ENCODE results near the gene KHDRBS2.

KHDRBS2 gene

DNA sequence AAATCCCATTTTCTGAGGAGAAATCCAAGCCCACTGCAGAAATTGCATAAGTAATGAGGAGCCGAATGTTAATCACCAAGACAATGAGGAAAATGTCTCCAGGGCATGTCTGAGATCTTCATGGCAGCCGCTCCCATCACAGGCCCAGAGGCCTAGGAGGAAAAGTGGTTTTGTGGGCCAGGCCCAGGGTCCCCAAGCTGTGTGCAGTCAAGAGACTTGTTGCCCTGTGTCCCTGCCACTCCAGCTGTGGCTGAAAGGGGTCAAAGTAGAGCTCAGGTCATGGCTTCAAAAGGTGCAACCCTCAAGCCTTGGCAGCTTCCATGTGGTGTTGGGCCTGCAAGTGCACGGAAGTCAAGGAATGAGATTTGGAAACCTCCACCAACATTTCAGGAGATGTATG lies 276.6 kb downstream of the KHDRBS2 start:
- no peak for DNase-seq

DNA sequence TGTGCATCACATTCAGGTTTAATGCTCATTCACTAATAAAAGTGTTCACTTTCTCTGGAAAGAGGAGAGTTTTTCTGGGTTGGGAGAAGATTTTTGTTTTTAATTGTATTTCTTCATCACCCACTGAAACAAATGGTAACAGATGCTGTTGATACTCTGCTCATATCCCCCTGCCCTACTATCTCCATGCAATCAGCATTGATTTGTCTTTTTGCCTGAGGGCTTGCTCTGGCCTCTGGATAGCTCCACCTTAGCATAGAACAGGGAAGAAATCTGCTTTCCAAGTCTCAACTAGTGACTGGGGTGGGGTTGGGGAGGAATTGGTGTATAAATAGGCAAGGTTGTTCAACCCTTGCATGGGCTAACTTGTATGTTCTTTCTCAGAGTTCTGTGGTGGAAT lies 296.4 kb downstream of the KHDRBS2 start:
- DNase-seq, result no peak

DNA sequence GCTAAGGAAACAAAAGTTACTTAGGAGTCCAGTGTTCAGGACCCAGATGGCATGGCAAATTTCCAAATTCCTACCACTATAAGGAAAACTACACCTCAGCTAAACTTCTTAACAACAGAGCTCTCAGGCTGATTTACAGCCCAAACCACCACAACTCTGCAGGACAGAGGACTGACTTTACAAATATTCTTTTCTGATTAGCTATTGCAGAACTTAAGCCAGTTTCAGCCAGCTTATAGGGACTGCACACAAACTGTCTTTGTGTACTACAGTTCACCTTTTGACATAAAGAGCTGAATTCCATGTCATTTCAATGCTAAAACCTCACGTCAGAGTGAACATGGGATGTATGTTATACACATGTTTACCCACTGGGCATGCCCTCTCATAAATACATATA lies 305.4 kb downstream of the KHDRBS2 start:
- no peak for DNase-seq

DNA sequence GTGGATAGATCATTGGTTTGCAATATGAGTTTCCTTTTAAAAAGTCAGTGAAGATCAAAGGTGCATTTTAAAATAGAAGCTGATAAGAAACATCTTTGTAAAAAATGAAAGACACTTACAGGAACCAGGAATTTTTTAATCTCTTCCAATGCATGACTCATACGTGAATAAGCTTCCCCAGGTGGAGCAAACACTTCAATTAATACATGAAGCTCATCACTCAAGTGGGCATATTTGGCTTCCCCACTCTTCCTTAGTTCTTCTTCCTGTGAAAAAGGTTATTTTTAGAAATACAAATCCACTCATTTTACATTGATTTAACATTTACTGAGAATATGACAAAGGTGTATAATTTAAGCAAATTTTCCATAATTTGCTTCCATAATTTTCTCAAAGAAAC lies 308.1 kb downstream of the KHDRBS2 start:
- DNase-seq, result no peak

DNA sequence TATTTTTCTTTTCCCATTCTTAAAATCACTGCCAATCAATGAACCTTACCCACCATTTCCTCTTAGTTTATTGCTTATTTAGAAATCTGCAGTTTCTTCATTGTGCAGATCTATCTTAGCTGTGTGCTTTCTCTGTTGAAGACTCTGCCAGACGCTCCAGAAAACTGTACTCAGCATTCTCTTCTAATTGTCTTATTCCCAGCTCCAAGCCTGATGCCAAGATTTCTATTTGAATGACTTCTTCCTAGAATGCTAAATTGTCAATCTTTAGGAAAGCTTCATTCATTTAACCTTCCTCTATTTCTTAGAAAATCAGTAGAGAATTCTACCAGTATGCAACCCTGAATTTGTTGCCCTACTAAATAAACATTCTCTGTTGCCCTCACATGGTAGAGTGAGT lies 308.9 kb downstream of the KHDRBS2 start:
- DNase-seq, result no peak

DNA sequence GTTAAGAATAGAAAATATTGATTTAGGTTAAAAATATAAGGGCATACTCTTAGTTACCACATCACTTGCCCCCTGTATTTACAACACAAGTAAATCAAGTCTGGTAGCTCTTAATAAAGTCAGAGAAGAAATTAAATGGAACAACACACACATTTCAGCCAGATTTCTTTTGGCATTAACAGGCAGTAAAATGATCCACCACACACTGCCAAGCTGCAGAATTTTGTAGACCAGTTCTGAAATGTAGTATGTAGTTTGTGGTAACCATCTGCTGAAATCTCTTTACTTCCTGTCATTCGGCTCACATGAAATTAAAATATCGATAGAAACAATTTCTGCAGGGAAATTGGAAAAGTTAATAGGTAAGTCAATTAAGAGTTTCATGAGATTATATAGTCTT lies 326.8 kb downstream of the KHDRBS2 start:
- no peak for DNase-seq

DNA sequence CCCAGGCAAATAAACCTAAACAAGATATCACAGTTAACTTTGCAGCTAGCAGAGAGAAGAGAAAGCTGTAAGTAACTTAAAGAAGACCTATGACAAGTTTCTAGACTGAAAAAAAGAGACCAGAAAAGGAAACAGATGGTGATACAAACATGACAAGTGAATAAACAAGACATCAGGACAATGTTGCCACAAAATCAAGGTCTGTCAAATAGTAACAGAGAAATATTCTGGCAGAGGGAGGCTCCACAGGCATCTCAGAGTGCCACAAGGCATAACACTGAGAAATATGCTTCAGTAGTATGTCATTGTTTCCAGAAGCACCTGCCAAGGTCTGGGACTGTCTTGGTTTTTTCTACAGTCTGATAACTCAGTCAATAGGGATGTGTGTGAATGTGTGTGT lies 332.2 kb downstream of the KHDRBS2 start:
- DNase-seq, result no peak

DNA sequence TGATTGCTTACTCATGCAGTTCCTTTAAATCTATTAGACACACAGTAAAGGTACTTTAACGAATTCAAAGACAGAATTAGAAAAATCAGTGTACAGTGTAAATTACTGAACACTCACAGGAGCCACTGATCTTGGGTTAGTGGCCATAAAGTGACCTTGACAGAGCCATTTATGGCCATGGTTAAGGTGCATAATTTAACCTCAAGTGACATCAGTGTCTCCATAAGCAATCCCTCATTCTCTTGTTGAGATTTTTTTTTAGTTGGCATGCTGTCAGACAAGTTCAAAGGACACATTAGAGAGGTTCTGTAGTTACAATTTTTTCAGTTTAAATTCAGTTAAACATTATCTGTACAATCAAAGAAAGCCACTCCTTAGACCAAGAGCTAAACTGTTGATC lies 334.4 kb downstream of the KHDRBS2 start:
- DNase-seq, result no peak

DNA sequence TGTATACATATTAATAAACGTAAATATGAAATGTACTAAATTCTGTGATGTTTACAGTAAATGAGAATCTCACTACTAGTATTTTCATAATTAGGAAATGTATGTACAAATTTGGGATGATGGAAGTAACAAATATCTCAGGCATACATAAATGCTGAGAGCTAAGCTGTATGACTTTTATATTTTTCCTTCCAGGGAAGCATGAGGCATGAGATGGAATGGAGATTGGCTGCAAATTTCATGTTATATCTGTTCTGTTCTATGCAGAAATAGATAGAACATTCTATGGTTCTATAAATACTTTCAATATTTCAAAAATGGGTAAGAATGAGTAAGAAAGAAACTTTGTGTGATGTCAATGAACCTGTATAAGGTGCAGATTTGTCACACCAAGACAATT lies 335.2 kb downstream of the KHDRBS2 start:
- no peak for DNase-seq

DNA sequence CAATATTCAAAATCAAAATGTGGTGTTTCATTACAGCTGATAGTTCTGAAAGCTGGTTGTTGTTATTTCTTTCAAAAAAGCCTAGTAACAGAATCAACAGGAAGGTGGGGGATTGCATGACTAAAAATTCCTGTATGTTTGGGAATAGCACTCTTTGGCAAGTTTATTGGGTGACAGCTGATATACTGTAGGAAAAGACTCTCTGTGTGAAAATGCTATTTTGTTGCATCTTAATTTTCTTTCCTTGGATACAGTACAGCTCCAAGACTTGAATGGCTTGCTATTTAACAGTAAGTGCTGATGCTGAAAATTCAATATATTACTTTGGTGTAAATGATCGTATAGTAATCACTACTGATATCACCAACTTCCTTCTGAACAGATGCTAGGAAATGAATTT lies 336.1 kb downstream of the KHDRBS2 start:
- DNase-seq, result no peak

DNA sequence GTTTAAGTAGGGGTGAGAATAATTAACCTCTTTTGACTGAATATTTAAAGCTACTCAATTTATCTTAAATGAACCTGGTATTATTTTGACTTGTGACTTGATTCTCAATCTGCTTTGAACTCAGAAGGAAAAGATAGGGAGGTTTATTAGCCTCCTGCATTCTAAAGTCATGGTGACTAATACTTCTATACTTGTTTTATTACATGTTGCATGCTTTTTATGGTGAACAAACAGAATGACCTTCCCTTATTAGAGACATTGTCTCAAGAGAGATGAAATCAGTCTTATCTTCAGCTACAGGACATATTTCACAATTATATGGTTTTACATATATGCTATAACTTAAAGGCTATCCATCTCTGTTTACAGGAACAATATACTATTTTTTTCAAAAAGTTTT lies 336.9 kb downstream of the KHDRBS2 start:
- DNase-seq, result no peak

DNA sequence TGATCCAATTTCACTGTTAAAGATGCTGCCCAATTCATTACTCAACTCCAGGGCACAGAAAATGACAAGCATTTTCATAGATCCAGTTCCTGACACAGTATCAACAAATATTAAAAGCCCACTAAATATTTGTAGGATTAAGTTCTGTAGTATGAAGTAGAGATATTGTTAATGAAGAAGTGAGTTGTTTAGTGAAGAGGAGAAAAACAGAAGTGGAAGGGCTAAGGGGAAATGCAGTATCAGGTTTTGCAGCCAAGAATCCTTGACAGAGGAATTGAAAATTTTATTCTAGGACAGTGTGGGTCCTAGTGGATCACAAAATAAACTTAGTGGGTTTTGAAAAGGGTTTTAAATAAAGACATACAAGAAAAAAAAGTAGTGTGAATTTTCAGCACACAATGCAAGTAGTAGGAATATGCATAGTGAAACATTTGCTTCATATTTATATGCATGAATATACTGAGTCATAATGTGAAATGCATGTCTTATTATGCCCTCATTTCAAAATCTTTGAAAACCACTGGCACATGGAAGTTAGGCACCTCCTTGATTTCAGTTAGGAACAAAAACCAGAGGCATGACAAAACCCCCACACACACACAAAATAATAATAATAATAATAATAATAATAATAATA lies 338.6 kb downstream of the KHDRBS2 start:
- DNase-seq, result no peak

DNA sequence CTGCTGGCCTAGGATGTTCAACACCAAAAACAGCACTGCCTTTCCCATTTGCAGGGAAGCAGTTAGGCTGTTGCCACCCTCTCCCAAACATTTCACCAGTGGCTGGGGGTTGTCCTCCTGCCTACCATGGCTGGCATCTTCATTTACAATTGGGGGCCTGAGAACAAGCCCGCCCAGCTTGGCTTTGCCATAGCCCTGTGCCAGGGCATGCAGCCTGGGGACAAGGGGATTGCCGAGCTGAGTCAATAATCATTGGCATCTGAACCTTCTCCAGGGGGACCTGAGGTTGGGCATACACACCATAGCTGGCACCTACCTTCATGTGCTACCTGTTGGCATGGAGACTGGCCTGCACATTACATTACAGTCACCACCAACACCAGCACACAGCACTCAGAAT lies 345.1 kb downstream of the KHDRBS2 start:
- DNase-seq, result no peak

DNA sequence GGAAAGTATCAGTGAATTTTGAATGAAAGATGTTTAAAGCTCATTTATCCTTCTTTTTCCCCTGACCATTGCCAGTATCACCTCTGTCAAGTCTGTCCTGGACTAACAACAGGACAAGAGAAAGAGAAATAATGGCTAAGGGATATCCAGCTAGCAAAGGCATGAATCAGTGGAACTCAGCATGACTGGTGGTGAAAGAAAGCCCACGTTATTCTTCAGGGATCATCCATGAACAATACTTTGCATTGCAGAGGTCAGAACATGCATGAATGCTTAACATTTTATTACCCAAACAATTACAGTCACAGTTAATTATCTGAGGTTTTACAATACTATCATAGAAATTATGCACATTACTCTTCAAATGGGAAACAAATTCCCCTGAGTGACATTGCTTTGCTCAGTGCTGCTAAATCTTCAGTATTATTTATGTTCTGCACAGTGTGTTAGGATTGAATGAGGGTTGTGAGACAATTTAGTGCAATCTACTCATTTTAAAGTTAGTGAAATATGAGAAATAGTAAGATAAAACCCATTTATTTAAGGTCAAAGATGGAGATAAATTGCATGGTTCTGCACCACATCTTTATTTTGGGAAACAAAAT lies 350.7 kb downstream of the KHDRBS2 start:
- DNase-seq, result no peak

DNA sequence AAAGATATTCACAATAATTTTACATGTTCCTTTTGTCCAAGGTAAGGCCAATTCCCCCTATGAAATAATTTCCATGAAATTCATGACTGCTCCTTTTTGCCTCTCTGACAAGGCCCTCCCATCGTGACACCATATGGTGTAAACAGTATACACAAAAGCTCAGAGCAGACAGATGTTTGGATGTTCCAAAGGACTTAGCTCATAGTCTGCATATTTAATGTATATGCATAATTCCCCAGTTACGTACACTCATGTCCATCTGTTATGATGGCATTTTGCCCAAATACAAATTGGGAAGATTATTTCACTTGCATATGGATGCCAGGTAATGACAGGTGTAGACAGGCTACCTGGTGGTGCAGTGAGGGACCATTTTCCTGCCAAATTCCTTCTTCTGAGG lies 376.5 kb downstream of the KHDRBS2 start:
- DNase-seq, result no peak

DNA sequence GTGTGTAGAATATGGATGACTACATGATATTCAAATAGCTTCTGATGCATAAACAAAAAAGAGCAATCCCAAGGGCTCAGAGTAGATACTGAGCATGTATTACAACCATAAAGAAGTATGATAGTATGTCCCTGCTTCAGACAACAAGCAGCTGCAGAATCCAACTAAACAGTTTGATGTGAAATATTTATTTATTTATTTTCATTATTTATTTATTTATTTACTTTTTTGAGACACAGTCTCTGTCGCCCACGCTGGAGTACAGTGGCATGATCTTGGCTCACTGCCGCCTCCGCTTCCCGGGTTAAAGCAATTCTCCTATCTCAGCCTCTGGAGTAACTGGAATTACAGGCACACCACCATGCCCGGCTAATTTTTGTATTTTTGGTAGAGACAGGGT lies 384.3 kb downstream of the KHDRBS2 start:
- no peak for DNase-seq

DNA sequence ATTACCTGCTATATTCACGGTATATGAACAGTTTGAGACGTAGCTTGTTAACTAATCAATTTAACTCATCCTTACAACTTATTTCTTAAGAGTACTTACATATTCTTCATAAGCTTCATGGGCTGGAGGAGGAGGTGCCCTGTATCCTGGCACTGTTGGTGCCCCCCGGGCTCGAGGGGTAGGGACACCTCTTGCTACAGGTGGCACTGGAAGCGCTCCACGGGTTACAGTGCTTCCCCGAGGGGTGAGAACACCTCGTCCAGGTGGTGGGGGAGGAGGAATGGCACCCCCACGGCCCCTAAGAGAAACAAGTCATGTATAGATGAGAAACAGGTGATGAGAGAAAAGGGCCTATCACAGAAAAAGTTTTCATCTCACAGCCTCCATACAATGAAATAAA lies 391.5 kb downstream of the KHDRBS2 start:
- no peak for DNase-seq

DNA sequence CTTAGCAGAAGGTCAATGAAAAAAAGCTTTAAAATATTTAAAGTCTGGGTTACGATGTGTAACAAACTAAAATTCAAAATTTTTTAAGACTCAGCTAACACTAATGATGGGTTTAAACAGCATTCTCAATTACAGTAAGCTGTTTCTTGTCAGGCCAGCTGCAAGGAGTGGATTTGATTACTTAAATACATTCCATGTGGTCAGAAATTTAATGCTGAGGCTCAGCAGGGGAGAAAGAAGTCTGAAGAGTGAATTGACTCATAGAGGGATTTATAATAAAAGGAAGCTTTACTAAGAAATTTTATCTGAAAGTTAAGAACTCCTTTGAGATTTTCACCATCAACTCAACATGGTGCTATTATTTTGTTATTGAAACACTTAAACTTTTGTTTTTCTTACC lies 398.6 kb downstream of the KHDRBS2 start:
- no peak for DNase-seq

DNA sequence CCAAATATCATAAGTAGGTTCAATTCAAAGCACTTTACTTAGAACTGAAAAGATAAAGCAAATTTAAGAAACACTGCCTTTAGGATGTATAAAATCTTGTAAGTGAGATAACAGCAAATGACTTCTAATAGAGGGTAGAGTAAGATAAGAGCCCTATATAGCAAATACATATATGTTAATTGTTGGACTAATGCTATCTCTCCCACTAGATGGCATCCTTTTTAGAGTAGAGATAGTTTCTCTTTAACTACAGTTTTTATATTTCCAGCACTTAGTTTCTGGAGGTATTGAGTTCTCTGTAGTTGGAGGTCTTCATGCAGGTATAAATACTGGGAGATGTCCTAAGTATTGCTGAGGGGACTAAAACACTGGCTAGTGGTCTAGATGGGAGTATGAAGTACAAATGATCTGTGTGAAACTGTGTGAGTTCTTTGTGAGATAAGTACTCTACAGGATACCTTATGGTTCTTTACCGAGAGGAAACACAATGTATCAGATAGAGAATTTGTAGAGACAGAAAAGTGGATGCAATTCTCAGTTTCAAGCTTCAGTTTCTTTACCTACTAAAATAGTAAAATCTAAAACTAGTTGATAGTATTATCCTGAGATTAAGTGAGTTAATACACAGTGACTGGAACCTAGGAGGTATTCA lies 399.3 kb downstream of the KHDRBS2 start:
- no peak for DNase-seq

DNA sequence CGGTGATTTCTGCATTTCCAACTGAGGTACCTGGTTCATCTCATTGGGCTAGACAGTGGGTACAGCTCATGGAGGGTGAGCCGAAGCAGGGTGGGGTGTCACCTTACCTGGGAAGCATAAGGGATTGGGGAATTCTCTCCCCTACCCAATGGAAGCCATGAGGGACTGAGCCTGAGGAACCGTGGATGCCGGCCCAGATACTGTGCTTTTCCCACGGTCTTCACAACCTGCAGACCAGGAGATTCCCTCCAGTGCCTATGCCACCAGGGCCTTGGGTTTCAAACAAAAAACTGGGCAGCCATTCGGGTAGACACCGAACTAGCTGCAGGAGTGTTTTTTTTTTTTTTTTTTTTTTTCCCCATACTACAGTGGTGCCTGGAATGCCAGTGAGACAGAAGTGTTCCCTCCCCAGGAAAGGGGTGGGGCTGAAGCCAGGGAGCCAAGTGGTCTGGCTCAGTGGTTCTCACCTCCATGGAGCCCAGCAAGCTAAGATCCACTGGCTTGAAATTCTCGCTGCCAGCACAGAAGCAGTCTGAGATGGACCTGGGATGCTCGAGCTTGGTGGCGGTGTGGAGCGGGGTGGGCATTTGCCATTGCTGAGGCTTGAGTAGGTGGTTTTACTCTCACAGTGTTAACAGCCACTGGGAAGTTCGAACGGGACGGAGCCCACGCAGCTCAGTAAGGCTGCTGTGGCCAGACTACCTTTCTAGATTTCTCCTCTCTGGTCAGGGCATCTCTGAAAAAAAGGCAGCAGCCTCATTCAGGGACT lies 416.2 kb downstream of the KHDRBS2 start:
- no peak for DNase-seq

DNA sequence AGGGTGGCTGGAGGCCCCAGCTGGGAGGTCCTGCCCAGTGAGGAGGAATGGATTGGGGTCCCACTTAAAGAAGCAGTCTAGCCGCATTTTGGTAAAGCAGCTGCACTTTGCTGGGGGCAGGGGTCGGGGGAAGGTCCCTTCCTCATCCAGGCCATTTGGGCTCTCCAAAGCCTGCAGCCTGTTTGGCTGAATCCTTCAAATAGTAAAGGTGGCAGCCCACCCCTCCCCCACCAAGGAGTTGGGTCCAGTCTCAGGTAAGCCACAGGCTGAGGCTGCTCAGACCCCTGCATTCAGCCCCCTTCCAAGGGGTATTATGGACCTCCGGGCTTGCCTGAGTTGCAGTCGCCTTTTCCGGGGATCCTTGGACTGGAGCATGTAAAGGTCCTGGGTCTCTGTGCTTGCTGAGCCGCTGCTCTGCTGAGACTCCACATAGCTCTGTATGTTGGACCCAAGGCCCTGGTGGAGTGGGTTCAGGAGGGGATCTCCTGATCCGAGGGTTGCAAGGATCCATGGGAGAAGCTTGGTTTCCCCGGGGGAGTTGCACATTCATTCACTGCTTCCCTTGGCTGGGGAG lies 417.4 kb downstream of the KHDRBS2 start:
- DNase-seq, result no peak

DNA sequence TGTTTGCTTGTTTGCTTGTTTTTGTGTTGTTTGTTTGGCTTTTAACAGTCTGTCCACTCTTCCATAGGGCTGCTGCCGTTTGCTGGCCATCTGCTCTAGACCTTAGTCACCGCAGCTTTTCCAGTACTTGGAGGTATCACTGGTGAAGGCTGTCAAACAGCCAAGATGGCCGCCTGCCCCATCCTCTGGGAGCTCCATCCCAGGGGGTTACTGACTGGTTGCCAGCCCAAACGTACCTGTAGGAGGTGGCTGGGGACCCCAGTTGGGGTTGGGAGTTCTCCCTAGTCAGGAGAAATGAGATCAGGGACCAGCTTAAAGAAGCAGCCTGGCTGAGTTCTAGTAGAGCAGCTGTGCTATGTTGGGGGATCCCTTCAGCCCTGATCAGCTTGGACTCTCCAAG lies 418.4 kb downstream of the KHDRBS2 start:
- no peak for DNase-seq

DNA sequence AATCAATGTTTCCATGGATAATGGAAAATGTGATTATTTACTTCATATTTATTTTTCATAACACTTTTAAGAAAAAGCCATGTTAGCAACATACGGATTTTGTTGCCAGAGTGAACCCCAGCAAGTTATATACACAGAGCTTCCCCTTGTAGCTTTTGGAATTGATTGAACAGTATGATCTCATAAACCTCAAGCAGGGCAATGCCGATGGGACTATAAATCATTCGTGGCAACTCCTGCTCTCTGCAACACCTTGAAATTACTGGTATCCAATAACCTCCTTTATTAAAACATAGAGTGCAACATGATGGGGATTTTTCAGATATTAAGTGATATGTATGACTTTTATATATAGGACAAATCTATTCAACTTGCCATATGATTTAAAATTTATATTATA lies 428.5 kb downstream of the KHDRBS2 start:
- DNase-seq, result no peak

DNA sequence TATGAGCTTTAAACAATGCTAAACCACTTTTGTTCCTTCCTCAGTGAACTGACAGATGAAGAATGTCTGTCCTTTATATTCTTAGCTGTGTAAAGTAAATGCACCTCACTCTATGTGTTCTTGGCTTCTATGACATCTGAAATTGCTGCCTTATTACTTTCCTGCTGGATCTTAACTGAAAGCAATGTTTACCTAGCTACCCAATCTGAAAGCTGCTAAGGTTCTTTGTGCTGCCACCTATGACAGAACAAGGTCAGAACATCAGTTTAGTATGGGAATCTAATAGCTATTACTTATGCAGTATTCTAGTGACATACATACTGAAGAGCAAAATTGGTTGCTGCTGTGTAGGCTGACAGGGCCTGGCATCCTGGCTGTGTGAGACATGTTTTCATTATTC lies 444.1 kb downstream of the KHDRBS2 start:
- no peak for DNase-seq
